CD14-positive monocyte (primary cell): ENCODE measurements around the gene SLC47A1. TPM values are rescaled to one million over a fixed set of nuclear protein-coding genes. Genes with fewer than 3 reads are reported as not detected.

Experiments
- DNase-seq, 3 donors: peaks; one replicate each; pipeline ENCODE4 v3.0.0-alpha.2; 2011 to 2022
- H2AFZ ChIP-seq: 2 replicates; pipeline ENCODE4 v1.6.0; 2012; ENCODE audit warnings: mild to moderate bottlenecking, low read depth, low read length, inconsistent platforms; ENCODE audit not compliant: insufficient read depth, poor library complexity, severe bottlenecking
- H3K27ac ChIP-seq, 2 donors: 1 replicate in 1 of 2; 2 replicates in 1 of 2; pipeline ENCODE4 v1.5.1; 2012 to 2013; ENCODE audit warnings: low read length in 2 of 2, control low read depth in 1 of 2, inconsistent platforms in 1 of 2, low read depth in 1 of 2, mild to moderate bottlenecking in 1 of 2
- H3K27me3 ChIP-seq, 2 donors: one replicate each; pipeline versions ENCODE4 v1.6.0 to v1.6.1; 2011 to 2013; ENCODE audit warnings: low read length in 2 of 2; ENCODE audit not compliant: control insufficient read depth in 2 of 2, insufficient read depth in 2 of 2
- H3K36me3 ChIP-seq, 2 donors: replicated peaks in 1 of 2; 1 replicate in 1 of 2; 2 replicates in 1 of 2; pipeline versions ENCODE4 v1.5.1 to v1.6.1; 2012 to 2013; ENCODE audit warnings: low read length in 2 of 2, control low read depth in 1 of 2, inconsistent platforms in 1 of 2, mild to moderate bottlenecking in 1 of 2; ENCODE audit not compliant: insufficient read depth in 2 of 2, control insufficient read depth in 1 of 2
- H3K4me1 ChIP-seq, 2 donors: 1 replicate in 1 of 2; 2 replicates in 1 of 2; pipeline versions ENCODE4 v1.5.1 to v1.6.1; 2012 to 2013; ENCODE audit warnings: low read length in 2 of 2, control low read depth in 1 of 2, inconsistent platforms in 1 of 2, mild to moderate bottlenecking in 1 of 2, moderate library complexity in 1 of 2; ENCODE audit not compliant: insufficient read depth in 2 of 2, control insufficient read depth in 1 of 2
- H3K4me2 ChIP-seq: replicated peaks from 2 replicates; pipeline ENCODE3; 2012; ENCODE audit warnings: low read length, moderate library complexity, mild to moderate bottlenecking; ENCODE audit not compliant: poor library complexity, severe bottlenecking; ENCODE audit errors: extremely low read depth
- H3K4me3 ChIP-seq, 3 experiments: fragments of 200-600 bp in 1 of 3; sonication (generic) in 1 of 3; replicated peaks in 1 of 3; 1 replicate in 2 of 3; 2 replicates in 1 of 3; pipeline ENCODE4 v1.5.1; 2011 to 2013; ENCODE audit warnings: low read length in 3 of 3, mild to moderate bottlenecking in 3 of 3, control low read depth in 2 of 3, low read depth in 2 of 3, inconsistent platforms in 1 of 3, moderate library complexity in 1 of 3
- H3K79me2 ChIP-seq: 2 replicates; pipeline ENCODE4 v1.6.0; 2012; ENCODE audit warnings: mild to moderate bottlenecking, control low read depth, inconsistent platforms, low read length, moderate library complexity; ENCODE audit not compliant: insufficient read depth
- H3K9ac ChIP-seq: 2 replicates; pipeline ENCODE4 v1.6.0; 2017; ENCODE audit warnings: low read length, mild to moderate bottlenecking; ENCODE audit not compliant: insufficient read depth, poor library complexity, severe bottlenecking
- H3K9me3 ChIP-seq, 2 donors: replicated peaks in 1 of 2; 1 replicate in 1 of 2; 2 replicates in 1 of 2; pipeline versions ENCODE4 v1.5.1 to v1.6.1; 2012 to 2013; ENCODE audit warnings: low read length in 2 of 2, control low read depth in 1 of 2; ENCODE audit not compliant: control insufficient read depth in 1 of 2, insufficient read depth in 1 of 2
- H4K20me1 ChIP-seq: 2 replicates; pipeline ENCODE4 v1.6.0; 2012; ENCODE audit warnings: mild to moderate bottlenecking, low read length, control low read depth, moderate library complexity; ENCODE audit not compliant: insufficient read depth
- H3K27ac Mint-ChIP-seq, 7 donors: one replicate each; pipeline ENCODE4 v1.8.0; 2020; ENCODE audit warnings: mild to moderate bottlenecking in 7 of 7, mixed read lengths in 7 of 7, moderate library complexity in 6 of 7, inconsistent platforms in 2 of 7
- H3K27me3 Mint-ChIP-seq, 3 donors: one replicate each; pipeline ENCODE4 v1.8.0; 2021 to 2022; ENCODE audit warnings: low read depth in 3 of 3, mild to moderate bottlenecking in 3 of 3, mixed read lengths in 3 of 3, moderate library complexity in 3 of 3, inconsistent platforms in 1 of 3
- H3K36me3 Mint-ChIP-seq, 2 donors: one replicate each; pipeline ENCODE4 v1.8.0; 2020; ENCODE audit warnings: mixed read lengths in 2 of 2, inconsistent platforms in 1 of 2, mild to moderate bottlenecking in 1 of 2
- H3K4me1 Mint-ChIP-seq: one replicate; pipeline ENCODE4 v1.8.0; 2020; ENCODE audit warnings: mild to moderate bottlenecking, mixed read lengths
- H3K4me3 Mint-ChIP-seq, 2 donors: one replicate each; pipeline ENCODE4 v1.8.0; 2020; ENCODE audit warnings: mild to moderate bottlenecking in 2 of 2, mixed read lengths in 2 of 2, moderate library complexity in 1 of 2
- H3K9me3 Mint-ChIP-seq, 7 donors: one replicate each; pipeline ENCODE4 v1.8.0; 2020 to 2022; ENCODE audit warnings: mixed read lengths in 7 of 7, mild to moderate bottlenecking in 6 of 7, moderate library complexity in 6 of 7, inconsistent platforms in 2 of 7
- CTCF ChIP-seq: fragments of 200-600 bp; IDR thresholded peaks from one replicate; pipeline ENCODE4 v1.8.0; 2022; ENCODE audit warnings: antibody characterized with exemption, mild to moderate bottlenecking
- WGBS: methylation state at CpG from one replicate; pipeline ENCODE4 v1.1.5; 2013; ENCODE audit warnings: missing lambda C conversion rate; ENCODE audit not compliant: insufficient coverage; 5-methylcytosine and 5-hydroxymethylcytosine counted together
- intact Hi-C, 2 donors: fragments of 100-400 bp; cut with micrococcal nuclease; formaldehyde crosslinking; loops; one replicate each; pipeline versions ENCODE4 v1.15.0 to v1.15.1; 2023
- polyA plus RNA-seq, 3 donors: library from polyadenylated mRNA; depleted of rRNA in 1 of 3; unstranded in 2 of 3; stranded (reverse) in 1 of 3; fragments of 300-500 nt in 2 of 3; fragments of >200 nt in 1 of 3; fragmentation: Illumina TruSeq in 2 of 3; gene quantifications; 1 replicate in 2 of 3; 2 replicates in 1 of 3; pipeline ENCODE4 v1.2.3, GENCODE V29; 2012 to 2021

Gene SLC47A1
- polyA plus RNA-seq, 3 donors: 0.44 to 2.0 (median 0.49) TPM

GRCh38 chr17:19570544-19571062 is 36.9 kb downstream of the SLC47A1 start:
- H3K4me3 ChIP-seq: no peak overlapping the region
- H3K36me3 ChIP-seq: no peaks in the 10 kb centered on the region
- intact Hi-C loops: no loop called here
- WGBS: 0% methylated on average over 2 of the region's 4 CpGs
- no peak overlapping the region for H3K27ac ChIP-seq
- H3K9me3 ChIP-seq: no peaks in the 10 kb centered on the region
- H3K4me2 ChIP-seq: no peak overlapping the region
- no peaks in the 10 kb centered on the region for H3K27me3 ChIP-seq
- Mint-ChIP-seq H3K27ac (peak overlapping the region in 2 of 7 donors; percentile 5 to 30), H3K9me3 (peaks cover 0 to 4% (median 0%) of the 10 kb centered on the region in 7 donors), H3K4me3 (peak overlapping the region in 1 of 2 donors; percentile 8), H3K27me3 (peaks cover 0 to 6% (median 0%) of the 10 kb centered on the region in 3 donors), H3K4me1 (peaks cover 27% of the 10 kb centered on the region), H3K36me3 (no peaks in the 10 kb centered on the region)
- TF ChIP-seq CTCF: no peak
- peak overlapping the region; percentile 36 for H2AFZ ChIP-seq
- H3K9ac ChIP-seq: no peak overlapping the region
- H4K20me1 ChIP-seq: no peaks in the 10 kb centered on the region
- H3K79me2 ChIP-seq: no peaks in the 10 kb centered on the region
- peaks cover 14% of the 10 kb centered on the region in 2 donors for H3K4me1 ChIP-seq
- DNase-seq: no peak

- no peak for DNase-seq
- H3K4me2 ChIP-seq: no peak overlapping the region
- Mint-ChIP-seq H3K27ac (peak overlapping the region in 1 of 7 donors; percentile 63), H3K4me1 (peaks cover 29% of the 10 kb centered on the region), H3K4me3 (no peak overlapping the region), H3K9me3 (peaks cover 0 to 4% (median 0%) of the 10 kb centered on the region in 7 donors), H3K27me3 (peaks cover 0 to 6% (median 3%) of the 10 kb centered on the region in 3 donors), H3K36me3 (no peaks in the 10 kb centered on the region)
- TF ChIP-seq CTCF: no peak
- H2AFZ ChIP-seq: peak overlapping the region; percentile 15
- no peak overlapping the region for H3K9ac ChIP-seq
- H3K9me3 ChIP-seq: no peaks in the 10 kb centered on the region
- H3K36me3 ChIP-seq: no peaks in the 10 kb centered on the region
- WGBS: 0% methylated on average over 1 of the region's 2 CpGs
- H3K79me2 ChIP-seq: no peaks in the 10 kb centered on the region
- no peaks in the 10 kb centered on the region for H3K27me3 ChIP-seq
- H3K4me3 ChIP-seq: no peak overlapping the region
- intact Hi-C loops: no loop called here
- no peak overlapping the region for H3K27ac ChIP-seq
- no peaks in the 10 kb centered on the region for H4K20me1 ChIP-seq
- H3K4me1 ChIP-seq: peaks cover 14% of the 10 kb centered on the region in 2 donors
Observed at GRCh38 chr17:19573075-19573474, 39.4 kb downstream of the SLC47A1 start.
